Mononuclear cell (primary cell): ENCODE measurements around the gene PYGB. TPM values are rescaled to one million over a fixed set of nuclear protein-coding genes. Genes with fewer than 3 reads are reported as not detected.

Experiments
- H3K27me3 ChIP-seq: 2 replicates; pipeline ENCODE4 v1.6.0; 2011; ENCODE audit warnings: low read length, control low read depth; ENCODE audit not compliant: insufficient read depth
- H3K4me1 ChIP-seq: 2 replicates; pipeline ENCODE4 v1.5.1; 2011; ENCODE audit warnings: mild to moderate bottlenecking, low read length, control low read depth; ENCODE audit not compliant: insufficient read depth
- H3K4me3 ChIP-seq: 2 replicates; pipeline ENCODE4 v1.5.1; 2011; ENCODE audit warnings: mild to moderate bottlenecking, low read length, moderate library complexity
- H3K9me3 ChIP-seq: 2 replicates; pipeline ENCODE4 v1.5.1; 2011; ENCODE audit warnings: low read depth, mild to moderate bottlenecking, control low read depth, low read length
- total RNA-seq: library from RNA; depleted of rRNA; stranded (reverse); fragments of >200 nt; gene quantifications from one replicate; pipeline ENCODE4 v1.2.3, GENCODE V29; 2012

PYGB gene
- total RNA-seq, 1 donor = 24.8 TPM

DNA sequence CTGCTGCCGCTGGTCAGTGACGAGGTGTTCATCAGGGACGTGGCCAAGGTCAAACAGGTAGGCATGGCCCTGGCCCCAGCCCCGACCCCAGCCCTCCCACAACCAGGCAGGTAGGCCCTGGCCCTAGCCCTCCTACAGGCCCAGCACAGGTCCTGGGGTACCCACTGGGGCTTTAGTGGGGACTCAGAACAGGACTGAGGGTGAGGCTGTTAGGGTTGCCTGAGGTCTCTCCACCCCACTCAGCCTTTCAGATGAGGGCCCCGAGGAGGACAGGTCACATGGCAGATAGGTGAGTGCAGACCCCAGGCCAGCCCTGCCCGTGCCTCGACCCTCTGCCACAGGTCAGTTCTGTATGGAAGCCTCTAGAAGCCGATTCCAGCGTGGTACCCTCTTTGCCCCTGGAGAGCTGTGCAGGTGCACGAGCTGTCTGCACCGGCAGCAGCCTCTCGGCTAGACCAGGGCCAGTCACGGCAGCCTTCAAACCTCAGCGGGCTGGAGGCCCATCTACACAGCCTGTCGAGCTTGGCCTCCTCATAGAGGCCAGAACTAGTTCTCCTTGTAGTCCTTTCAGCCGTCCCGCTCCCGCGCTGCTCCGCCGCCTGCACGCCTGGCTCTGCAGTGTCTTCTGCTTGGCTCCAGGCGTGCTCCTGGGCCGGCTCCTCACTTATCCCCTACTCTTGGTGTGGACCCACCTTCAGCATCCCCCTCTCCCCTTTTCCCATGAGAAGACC, 35.5 kb downstream of the PYGB start:
- no peaks in the 10 kb centered on the region for H3K9me3 ChIP-seq
- H3K4me1 ChIP-seq = no peaks in the 10 kb centered on the region
- no peaks in the 10 kb centered on the region for H3K27me3 ChIP-seq
- H3K4me3 ChIP-seq = no peak overlapping the region

DNA sequence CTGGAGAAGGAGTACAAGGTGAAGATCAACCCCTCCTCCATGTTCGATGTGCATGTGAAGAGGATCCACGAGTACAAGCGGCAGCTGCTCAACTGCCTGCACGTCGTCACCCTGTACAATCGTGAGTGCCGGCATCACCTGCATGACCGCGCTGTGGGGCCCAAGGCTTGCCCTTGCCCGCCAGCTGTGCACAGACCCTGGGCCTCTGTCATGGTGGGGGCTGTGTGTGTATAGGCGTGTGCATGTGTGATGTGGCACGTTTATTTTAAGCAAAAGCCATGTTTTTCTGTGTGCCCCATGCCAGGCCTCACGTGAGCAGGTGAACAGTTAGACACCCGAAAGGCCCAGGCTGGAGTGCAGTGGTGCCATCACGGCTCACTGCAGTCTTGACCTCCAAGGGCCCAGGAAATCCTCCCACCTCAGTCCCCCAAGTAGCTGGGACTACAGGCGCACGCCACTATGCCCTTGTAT, 36.3 kb downstream of the PYGB start:
- H3K4me1 ChIP-seq = no peaks in the 10 kb centered on the region
- H3K27me3 ChIP-seq = no peaks in the 10 kb centered on the region
- H3K9me3 ChIP-seq = no peaks in the 10 kb centered on the region
- no peak overlapping the region for H3K4me3 ChIP-seq

DNA sequence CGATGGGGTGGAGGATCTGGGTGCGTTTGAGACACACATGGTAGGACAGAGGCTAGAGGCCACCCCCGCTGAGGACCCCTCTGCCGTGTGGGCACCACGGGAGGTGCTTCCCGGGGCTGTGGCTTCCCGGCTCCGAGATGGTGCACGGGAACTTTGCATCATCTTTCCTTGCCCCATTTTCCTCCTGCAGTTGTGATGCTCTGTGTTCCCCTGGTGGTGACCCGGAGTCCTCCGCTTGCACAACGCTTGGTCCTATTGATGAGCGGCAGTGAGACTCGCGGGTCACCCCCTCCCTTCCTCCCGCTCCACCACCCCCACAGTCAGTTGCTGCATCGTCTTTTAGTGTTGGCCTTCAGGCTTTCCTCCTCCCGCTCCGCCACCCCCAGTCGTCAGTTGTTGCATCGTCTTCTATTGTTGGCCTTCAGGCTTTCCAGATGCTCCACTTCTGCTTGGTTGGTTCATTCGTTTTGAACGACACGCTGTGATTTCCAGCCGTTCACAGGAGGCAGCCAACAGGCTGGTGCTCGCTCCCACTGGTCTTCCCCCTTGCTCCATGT, 37.3 kb downstream of the PYGB start:
- H3K4me1 ChIP-seq = no peaks in the 10 kb centered on the region
- no peak overlapping the region for H3K4me3 ChIP-seq
- no peaks in the 10 kb centered on the region for H3K27me3 ChIP-seq
- no peaks in the 10 kb centered on the region for H3K9me3 ChIP-seq

DNA sequence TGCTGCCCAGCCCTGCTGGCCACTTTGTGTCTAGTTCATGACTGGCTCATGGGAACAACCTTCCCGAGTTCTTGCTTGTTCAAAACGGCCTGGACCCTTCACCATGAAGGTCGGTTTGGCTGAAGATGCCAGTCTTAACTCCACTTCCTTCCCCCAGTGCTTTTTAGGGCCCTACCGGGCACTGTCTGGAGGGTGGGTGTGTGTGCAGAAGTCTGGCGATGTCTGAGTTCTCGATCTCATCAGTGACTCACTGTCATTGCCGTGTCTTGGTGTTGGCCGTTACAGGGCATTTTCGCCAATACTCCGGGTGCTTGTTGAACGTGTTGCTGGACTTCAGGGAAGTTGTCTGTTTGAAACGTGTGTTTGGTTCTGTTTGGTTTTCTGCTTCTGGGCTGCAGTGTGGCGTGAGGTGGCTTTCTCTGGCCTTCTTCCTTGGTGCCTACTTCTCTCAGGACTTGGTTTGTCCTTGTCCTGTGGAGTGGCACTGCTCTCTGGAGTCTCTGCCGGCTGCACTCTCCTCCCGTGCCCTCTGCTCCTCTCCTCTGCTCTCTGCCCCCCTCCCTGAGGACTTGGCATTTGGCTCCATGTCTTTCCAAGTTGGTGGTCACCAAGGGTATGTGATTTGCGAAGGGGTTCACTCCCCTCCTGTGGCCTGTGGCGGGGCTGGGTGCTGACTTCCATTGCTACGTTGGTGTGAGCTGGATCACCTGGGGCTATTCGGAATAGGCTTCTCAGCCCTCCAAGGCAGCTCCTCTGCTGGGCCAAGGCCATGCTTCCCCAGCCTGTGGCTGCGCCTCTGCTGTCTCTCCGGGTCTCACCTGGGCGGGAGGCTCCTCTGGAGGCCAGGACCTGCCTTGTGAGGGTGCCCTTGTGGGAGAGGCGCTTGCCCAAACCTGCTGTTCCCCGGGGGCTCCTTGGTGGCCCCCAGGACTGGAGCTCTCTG, 38.2 kb downstream of the PYGB start:
- H3K9me3 ChIP-seq = no peaks in the 10 kb centered on the region
- no peaks in the 10 kb centered on the region for H3K27me3 ChIP-seq
- no peaks in the 10 kb centered on the region for H3K4me1 ChIP-seq
- no peak overlapping the region for H3K4me3 ChIP-seq

DNA sequence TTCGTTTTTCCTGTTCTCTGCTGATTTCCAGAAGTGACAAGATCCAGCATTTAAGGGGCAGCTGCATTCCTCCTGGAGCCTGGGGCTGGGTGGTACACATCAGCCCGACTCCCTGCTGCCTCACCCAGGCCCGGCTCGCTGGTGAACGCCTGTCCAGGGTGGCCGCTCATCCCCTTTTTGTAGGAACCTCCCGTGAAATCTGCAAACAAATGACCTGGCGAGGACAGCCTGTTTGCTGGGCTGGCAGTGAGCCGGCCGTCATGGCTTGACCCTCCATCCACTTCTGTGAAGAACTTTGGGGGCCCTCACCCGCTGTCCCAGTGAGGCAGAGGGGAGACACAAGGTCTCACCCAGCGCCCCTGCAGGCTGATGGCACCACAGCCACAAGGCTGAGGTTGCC, 39.0 kb downstream of the PYGB start:
- Histone ChIP-seq H3K27me3 (no peaks in the 10 kb centered on the region), H3K4me3 (no peak overlapping the region), H3K9me3 (no peaks in the 10 kb centered on the region), H3K4me1 (no peaks in the 10 kb centered on the region)

DNA sequence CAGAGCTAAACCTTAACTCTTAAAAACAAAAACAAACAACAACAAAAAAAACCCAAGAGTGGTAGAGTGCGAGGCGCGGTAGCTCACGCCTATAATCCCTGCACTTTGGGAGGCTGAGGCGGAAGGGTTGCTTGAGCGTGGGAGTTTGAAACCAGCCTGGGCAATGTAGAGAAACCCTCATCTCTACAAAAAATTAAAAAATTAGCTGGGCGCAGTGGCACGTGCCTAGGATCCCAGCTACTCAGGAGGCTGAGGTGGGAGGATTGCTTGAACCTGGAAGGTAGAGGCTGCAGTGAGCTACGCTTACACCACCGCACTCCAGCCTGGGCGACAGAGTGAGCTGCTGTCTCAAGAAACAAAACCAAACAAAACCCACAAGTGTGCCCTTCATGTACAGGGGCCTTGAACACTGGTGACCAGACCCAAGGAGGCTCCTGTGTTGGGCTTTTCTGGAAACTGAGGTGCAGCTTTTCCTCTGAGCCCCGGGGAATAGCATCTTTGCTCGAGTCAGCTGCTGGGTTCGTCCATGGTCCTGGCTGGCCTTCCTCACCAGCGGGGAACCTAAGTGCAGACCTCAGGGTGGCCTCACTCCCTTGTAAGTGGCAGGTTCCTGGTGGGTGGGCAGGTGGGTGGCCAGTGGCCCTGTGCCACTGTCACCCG, 39.9 kb downstream of the PYGB start:
- H3K9me3 ChIP-seq = no peaks in the 10 kb centered on the region
- no peak overlapping the region for H3K4me3 ChIP-seq
- H3K27me3 ChIP-seq = no peaks in the 10 kb centered on the region
- no peaks in the 10 kb centered on the region for H3K4me1 ChIP-seq

DNA sequence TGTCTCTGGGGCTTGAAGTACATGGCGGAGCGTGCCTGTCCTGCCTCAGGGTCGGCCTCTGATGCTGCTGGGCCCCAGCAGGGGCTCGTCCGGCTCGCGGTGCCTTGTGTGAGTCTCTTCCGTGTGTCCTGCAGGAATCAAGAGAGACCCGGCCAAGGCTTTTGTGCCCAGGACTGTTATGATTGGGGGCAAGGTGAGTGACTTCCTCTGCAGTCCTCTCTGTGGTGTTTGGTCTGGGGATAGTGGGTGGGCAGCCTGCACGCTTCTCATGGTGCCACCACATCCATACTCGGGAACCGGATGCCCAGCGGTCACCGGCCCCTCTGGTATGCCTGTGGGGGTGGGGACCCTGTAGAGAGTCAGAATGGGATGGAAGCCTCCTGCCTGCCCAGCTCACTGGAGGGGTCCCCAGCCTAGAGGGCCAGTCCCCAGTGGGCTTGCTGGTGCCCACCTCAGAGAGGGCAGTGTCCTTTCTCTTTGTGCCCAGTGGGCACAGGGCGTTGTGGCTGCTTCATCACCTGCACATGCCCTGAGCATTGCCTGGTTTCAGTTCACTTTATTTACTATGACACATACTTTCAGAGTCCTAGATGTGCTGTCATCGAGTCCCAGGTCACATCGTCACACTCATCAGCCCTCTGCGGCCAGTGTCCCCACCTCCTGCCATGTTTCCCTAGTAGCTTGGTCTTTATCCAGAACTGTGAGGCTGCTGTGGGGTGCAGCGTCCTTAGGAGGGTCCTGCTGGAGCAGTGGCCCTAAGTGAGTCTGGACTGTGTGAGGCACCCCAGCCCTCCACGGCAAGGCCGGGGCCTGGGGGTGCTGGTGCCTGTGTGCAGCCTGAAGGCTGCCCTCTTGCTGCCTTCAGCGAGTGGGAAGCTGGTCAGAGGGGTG, 40.7 kb downstream of the PYGB start:
- Histone ChIP-seq H3K4me1 (no peaks in the 10 kb centered on the region), H3K27me3 (no peaks in the 10 kb centered on the region), H3K4me3 (no peak overlapping the region), H3K9me3 (no peaks in the 10 kb centered on the region)

DNA sequence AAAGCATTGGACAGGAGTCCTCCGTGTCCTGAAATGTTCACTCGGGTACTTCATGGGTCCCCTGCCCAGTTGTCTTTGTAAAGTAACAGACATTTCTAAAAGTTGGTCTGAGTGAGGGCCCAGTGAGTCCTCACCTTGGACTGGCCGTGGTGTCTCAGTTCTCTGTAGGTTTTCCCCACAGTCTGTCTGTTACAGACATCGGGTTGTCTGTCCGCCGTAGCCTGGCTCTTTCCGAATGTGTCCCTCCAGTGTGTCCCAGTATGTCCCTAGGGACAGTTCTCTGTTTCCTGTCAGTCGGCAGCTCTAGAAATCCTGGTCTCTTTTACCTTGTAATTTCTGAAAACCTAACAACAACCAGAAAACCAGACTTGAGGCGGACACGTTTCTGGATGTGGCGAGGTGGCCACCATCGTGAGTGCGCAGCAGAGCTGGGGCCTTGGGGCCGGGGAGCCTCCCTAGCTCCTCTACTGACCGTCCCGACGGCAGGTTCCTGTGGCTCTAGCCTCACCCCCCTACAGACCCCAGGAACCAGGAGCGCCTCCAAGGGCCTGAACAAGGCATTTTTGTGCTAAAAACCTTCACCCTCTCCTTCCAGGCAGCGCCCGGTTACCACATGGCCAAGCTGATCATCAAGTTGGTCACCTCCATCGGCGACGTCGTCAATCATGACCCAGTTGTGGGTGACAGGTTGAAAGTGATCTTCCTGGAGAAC, 42.2 kb downstream of the PYGB start:
- Histone ChIP-seq H3K4me3 (no peak overlapping the region), H3K4me1 (no peaks in the 10 kb centered on the region), H3K9me3 (no peaks in the 10 kb centered on the region), H3K27me3 (no peaks in the 10 kb centered on the region)

DNA sequence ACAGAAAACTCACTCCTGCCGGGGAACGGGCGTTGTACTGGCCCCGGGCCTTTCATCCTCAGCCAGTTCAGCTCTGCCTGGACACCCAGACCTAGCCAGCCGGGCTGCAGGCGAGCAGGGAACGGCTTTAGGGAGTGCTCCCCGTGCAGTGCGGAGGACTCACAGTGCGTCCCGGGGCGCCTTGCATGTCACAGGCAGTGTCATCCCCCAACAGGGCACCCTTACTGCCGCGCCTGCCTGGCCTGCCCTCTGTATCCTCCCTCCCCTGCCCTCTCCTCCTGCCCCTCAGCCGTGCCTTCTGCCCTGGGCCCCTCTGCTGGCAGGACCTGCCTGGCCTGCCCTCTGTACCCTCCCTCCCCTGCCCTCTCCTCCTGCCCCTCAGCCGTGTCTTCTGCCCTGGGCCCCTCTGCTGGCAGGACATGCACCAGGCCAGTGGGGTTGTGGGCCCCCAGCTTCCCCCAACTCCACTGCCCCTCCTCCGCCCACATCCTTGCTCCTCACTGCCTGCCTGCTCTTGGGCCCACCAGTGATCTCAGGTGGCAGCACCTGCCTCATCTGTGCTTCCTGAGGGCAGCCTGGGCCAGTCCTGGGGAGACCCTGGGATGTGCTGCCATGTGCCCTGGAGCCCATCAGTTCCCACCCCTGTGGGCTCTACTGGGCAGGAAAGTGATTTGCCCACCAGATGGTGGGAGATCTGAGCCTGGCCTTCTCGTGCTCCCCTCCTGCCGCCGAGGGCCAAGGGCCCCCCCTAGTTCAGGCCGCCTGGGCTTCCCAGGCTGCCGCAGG, 43.0 kb downstream of the PYGB start:
- no peak overlapping the region for H3K4me3 ChIP-seq
- H3K4me1 ChIP-seq = no peaks in the 10 kb centered on the region
- no peaks in the 10 kb centered on the region for H3K27me3 ChIP-seq
- no peaks in the 10 kb centered on the region for H3K9me3 ChIP-seq

DNA sequence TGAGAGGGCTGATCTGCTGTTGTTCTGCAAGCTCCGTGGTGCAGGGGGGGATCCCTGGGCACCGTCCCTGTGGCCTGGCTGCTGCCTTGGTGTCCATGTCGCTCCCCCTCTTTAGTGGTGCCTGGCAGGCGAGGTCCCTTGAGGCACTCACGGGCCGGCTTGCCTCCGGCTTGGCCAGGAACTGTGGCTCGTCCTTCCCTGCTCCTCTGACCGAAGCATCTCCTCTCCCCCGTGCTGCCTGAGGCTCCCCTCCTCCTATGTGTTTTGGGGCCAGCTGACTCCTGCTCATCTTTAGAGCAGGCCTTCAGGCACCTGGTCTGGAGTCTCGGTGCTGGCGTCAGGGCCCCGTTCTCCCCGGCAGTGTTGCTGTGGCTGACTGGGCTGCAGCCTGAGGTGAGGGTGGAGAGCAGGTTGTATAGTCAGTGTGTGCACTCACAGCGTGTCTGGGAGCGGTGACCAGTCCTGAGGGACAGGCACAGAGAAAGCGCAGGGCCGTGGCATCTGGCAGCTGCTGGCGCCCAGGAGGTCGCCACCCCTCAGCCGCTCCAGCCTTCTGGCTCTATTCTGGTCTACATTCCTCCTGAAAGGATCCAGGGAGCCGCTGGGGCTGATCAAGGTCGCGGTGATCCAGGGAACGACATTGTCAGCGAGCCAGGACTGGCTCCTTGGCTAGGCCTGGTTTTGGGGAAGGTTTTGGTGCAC, 43.7 kb downstream of the PYGB start:
- Histone ChIP-seq H3K4me3 (no peak overlapping the region), H3K9me3 (no peaks in the 10 kb centered on the region), H3K27me3 (no peaks in the 10 kb centered on the region), H3K4me1 (no peaks in the 10 kb centered on the region)

DNA sequence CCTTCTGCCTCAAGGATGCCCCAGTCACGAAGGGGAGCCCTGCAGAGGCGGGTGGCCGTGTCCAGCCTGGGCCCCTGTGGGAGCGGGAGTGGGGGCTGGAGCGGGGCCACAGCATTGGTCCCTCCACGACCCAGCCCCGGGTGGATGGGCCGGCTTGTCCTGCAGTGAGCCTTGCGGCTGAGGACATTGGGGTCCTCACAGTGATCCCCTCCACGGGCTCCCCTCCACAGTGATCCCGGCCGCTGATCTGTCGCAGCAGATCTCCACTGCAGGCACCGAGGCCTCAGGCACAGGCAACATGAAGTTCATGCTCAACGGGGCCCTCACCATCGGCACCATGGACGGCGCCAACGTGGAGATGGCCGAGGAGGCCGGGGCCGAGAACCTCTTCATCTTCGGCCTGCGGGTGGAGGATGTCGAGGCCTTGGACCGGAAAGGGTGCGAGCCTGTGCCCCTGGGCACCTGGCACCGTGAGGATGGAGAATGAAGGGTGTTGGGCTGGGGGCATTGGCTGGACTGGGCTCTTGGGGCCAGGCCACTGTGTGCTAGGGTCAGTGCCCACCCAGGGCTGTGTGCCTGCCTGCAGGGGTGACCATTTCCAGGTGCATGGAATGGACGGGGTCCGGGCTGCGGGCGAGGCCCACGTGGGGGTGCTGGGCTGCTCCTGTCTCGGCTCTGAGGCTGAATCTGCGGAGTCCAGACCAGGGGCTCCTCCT, 44.4 kb downstream of the PYGB start:
- H3K9me3 ChIP-seq = no peaks in the 10 kb centered on the region
- no peaks in the 10 kb centered on the region for H3K4me1 ChIP-seq
- H3K27me3 ChIP-seq = no peaks in the 10 kb centered on the region
- no peak overlapping the region for H3K4me3 ChIP-seq

DNA sequence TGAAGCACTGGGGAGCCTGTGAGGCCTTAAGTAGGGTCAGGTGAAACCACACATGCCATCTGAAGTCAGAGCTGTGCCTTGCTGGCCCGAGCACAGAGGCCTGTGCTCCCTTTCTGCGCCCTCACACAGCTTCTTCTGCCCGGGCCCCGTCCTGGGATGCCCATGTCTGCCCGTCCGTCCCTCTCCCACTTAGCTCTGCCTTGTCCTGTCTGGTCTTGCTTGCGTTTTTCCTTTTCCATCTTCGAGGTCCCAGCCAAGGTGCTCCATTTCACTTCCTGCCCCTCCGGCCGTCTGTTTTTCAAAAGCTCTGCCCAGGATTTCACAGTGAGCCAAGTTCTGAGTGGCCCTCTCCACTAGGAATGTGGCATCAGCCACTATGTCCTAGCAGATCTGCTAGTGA, 45.6 kb downstream of the PYGB start:
- H3K4me3 ChIP-seq = no peak overlapping the region
- no peaks in the 10 kb centered on the region for H3K4me1 ChIP-seq
- H3K27me3 ChIP-seq = no peaks in the 10 kb centered on the region
- H3K9me3 ChIP-seq = no peaks in the 10 kb centered on the region
